Measurements from ENCODE around the gene UNC45B.
"Not testable (repeated sequence)": the region's sequence is repeated elsewhere in the genome, so short reads cannot be mapped to it uniquely, and the experiment has no call there.

The UNC45B gene

DNA sequence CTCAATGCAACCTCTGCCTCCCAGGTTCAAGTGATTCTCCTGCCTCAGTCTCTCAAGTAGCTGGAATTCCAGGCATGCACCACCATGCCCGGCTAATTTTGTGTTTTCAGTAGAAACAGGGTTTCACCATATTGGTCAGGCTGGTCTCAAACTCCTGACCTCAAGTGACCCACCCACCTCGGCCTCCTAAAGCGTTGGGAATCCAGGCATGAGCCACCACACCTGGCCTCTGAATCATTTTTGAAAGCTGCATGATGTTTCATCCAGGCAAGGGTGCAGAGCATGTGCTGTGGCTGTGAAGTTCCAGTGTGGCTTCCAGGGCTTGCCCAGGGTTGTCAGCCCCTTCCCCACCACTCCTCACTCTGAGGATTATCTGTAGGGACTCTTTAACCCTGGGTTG lies 24.7 kb downstream of the UNC45B start:
- DNase-seq (ENCODE audit: low read depth), result not testable (repeated sequence)

DNA sequence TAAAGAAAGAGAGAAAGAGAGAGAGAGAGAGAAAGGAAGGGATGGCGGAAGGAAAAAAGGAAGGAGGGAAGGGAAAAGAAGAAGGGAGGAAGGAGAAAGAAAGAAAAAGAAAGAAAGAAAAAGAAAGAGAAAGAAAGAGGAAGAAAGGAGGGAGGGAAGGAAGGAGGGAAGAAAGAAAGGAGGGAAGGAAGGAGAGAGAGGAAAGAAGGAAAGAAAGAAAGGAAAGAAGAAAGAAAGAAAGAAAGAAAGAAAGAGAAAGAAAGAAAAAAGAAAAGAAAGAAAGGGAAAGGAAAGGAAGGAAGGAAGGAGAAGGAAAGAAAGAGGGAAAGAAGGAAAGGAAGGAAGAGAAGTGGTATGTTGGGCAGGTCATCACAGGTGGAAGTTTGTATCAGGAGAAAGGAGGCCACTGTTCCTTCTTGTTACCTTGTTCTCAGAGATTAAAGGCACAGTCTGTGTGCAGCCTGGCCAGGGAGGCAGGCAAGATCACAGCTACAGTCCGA lies 27.3 kb downstream of the UNC45B start:
- no peak for DNase-seq (ENCODE audit: low read depth)

DNA sequence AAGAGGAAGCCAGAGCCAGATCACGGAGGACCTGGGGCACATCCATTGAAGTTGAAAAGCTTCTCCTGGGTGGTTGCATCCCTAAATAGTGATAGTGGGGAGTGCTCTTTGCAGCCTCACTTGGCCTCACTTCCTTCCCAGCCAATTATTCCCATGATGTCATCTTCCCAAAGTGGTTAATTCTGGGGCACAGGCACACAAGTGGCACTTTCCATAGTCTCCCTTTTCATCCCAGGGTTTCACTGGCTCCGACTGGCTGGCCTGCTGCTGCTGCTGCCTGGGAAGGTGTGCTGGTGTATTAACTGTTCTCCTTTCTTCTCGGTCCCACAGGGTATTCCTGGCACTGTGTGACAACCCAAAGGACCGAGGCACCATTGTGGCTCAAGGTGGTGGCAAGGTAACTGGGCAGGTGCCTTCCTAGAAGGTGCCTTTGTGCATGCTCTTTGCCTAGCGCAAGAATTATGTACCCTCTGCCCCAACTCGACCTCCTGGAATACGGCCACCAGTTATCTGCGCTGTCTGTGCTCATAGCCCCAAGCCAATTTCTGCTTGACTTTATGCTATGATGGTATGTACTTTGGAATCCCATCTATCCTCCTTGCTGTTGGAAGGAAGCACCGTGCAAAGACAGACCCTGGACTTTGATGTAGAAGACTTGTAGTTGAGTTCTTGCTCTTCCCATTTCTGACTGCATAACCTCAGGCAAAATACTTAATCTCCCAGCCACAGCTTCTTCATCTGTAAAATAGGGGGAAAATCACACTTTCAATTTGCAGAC lies 28.2 kb downstream of the UNC45B start:
- no peak for DNase-seq (ENCODE audit: low read depth)

DNA sequence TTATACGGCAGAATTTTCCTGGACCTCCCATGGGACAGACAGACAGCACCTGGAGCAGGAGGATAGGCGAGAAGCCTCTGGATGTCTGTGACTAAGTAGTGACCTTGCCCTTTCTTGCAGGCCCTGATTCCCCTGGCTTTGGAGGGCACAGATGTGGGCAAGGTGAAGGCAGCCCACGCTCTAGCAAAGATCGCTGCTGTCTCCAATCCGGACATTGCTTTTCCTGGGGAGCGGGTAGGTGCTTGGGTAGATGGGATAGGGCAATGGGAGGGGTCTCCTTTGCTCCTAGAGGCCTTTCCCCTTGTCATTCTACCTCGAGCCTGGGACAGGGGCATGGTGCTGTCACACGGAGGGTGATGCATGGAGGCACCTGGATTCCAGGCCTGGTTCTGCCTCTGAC lies 29.3 kb downstream of the UNC45B start:
- no peak for DNase-seq (ENCODE audit: low read depth)

DNA sequence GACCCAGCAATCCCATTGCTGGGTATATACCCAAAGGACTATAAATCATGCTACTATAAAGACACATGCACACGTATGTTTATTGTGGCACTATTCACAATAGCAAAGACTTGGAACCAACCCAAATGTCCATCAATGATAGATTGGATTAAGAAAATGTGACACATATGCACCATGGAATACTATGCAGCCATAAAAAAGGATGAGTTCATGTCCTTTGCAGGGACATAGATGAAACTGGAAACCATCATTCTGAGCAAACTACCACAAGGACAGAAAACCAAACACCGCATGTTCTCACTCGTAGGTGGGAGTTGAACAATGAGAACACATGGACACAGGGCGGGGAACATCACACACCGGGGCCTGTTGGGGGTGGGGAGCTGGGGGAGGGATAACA lies 31.8 kb downstream of the UNC45B start:
- not testable (repeated sequence) for DNase-seq (ENCODE audit: low read depth)

DNA sequence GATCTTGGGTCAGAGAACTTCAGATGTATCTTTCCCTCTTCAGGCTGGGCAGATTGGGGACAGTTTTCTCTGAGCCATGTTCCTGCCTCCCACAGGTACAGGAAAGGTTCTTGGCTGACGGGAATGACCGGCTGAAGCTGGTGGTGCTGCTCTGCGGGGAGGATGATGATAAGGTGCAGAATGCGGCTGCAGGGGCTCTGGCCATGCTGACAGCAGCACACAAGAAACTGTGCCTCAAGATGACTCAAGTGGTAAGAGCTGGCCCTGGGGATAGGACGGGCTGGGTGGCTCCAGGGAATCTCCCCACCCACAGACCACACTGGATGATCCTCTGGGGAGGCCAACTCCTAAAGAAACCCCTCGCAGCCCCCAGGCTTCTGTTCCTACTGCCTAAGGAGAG lies 35.7 kb downstream of the UNC45B start:
- no peak for DNase-seq (ENCODE audit: low read depth)

DNA sequence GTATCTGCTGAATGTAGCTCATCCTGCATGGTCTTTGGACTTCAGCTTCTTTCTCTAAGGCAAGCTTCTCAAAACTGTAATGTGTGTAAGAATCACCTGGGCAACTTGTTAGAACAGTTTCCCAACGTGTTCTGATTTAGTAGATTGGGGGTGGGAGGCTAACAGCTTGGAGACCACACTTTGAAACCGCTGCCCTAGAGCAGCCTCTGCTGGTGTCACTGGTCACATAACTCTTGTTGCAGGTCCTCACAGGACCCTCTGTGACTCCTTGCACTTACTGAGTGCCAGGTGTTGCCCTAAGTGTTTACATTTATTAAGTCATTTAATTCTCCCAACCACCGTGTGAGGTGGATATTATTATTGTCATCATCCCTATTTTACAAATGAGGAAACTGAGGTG lies 36.7 kb downstream of the UNC45B start:
- no peak for DNase-seq (ENCODE audit: low read depth)

DNA sequence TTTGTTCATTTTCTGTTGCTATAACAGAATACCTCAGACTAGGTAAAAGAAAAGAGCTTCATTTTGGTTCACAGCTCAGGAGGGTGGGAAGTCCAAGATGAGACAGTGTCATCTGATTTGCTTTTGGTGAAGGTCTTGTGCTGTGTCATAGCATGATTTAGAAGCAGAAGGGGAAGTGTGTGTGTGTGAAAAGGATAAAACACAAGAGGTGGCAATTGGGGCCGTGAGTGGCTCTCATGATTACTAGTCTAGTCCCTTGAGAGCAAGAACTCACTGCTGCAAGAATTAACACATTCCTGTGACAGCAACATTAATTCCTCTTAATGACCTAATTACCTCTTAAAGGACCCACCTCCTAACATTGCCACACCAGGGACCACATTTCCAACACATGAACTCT lies 38.2 kb downstream of the UNC45B start:
- no peak for DNase-seq (ENCODE audit: low read depth)

DNA sequence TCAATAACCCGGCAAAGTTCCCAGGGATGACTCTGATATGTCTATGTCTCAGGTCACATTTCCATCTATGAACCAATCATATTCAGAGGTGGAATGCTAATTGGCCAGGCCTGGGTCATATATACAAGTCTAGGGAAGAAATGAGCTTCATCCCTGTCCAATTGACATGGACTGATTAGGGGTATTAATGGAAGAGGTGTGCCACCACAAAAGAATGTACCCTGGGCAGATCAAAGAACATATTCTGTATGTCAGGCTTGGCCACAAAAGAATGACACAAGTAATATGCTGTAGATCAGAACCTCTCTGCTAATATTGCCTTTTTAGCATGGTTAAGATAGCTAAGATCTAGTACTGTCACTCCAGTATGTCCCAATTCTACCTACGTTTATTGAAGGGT lies 39.9 kb downstream of the UNC45B start:
- no peak for DNase-seq (ENCODE audit: low read depth)

DNA sequence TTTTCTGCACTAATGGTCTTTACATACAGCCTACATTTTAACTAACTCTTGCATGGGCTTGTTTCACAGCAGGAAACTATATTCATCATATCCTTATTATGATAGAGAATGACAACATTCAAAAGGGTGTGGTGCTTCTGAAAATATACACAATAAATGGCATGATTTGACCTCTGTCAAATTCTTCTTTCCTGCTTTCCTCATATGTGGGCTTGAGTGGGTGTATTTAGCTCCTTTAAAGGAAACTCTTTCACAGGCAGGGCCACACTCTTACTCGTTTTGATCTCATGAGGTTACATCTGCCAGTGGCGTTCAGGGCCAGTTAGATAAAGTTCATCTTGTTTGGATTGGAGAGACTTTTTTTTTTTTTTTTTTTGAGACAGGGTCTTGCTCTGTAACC lies 40.5 kb downstream of the UNC45B start:
- DNase-seq (ENCODE audit: low read depth), result no peak

DNA sequence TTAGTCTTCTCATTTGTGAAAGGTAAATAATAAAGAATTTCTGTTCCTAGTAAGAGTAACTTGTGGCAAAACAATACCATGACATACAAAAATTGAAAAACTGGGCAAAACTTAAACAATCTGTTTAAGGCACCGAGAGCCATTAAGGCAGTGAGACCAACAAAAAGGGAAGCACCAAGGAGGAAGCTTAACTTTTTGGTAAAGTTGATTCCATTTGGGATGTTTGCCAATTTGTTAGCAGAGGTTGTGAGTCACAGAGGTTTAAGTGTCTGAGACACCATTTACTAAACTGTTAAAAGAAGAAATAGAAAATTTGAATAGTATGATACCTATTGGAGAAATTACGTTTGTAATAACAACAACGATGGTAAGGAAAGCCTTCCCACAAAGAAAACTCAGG lies 41.7 kb downstream of the UNC45B start:
- DNase-seq (ENCODE audit: low read depth), result no peak

DNA sequence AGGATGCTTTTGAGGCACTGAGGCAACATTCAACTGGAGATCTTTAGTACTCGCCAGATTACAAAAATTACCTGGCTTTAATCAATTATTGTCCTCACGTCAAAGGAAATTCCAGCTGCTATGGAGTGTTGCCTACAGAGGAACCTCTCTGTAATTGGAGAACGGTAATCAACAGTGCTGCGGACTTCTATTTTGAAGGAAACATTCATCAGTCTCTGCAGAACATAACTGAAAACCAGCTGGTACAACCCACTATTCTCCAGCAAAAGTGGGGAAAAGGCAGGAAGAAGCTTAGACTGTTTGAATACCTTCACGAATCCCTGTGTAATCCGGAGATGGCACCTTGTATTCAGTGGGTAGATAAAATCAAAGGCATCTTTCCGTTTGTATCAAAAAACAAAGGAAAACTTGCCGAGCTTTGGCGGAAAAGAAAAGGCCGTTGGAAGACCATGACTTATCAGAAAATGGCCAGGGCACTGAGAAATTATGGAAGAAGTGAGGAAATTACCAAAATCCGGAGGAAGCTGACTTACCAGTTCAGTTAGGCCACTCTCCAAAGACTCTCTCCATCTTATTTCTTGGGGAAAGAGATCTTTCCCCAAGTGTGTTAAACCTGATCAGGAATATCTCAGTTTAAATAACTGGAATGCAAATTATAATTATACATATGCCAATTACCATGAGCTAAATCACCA lies 43.5 kb downstream of the UNC45B start:
- no peak for DNase-seq (ENCODE audit: low read depth)

DNA sequence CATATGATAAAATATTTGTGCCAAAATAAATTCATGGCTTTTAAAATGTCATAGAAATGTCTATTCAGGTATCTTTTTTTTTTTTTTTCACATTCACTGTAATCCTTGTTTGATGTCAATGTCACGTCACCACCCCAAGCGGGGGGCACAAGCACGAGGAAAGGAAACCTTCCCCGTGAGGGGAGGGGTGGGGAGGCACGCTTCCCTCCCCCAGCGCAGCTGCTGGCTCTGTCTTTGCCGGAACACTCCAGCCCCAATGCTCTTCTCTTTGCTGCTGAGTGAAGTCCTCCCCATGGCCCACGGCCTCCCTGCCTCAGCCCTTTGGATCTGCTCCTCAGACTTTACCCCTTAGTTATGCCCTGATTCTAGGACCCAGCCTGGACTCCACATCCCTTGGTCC lies 45.1 kb downstream of the UNC45B start:
- no peak for DNase-seq (ENCODE audit: low read depth)

DNA sequence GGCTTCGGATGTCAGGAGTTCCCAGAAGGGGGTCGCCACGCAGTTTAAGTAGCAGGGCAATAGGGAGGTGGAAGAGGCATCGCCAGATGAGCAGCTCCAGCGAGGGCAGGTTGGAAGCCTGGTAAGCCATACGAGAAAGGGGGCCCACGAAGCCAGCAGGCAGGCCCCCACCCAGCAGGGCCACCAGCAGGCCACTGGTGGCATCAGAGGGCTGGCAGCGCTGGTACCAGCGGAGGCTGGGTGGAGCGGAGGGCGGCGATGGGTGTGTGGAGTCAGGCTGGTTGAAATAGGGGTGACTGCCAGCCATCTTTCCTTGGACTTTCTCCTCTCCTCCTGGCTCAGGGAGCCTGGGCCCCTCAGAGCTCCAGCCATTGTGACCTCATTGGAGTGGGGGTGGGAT lies 46.4 kb downstream of the UNC45B start, which contains the start of gene SLC35G3:
Gene SLC35G3, minus strand, starts transcription at position 393 of the 400 bp plus-strand sequence. Its CDS starts 86 bp downstream, at position 307.
- not testable (repeated sequence) for DNase-seq (ENCODE audit: low read depth)

DNA sequence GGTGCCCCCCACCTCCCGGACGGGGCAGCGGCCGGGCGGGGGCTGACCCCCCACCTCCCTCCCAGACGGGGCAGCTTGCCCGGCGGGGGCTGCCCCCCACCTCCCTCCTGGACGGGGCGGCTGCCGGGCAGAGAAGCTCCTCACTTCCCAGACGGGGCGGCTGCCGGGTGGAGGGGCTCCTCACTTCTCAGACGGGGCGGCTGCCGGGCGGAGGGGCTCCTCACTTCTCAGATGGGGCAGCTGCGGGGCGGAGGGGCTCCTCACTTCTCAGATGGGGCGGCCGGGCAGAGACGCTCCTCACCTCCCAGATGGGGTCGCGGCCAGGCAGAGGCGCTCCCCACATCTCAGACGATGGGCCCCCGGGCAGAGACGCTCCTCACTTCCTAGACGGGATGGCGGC lies 47.4 kb downstream of the UNC45B start:
- DNase-seq (ENCODE audit: low read depth), result not testable (repeated sequence)

DNA sequence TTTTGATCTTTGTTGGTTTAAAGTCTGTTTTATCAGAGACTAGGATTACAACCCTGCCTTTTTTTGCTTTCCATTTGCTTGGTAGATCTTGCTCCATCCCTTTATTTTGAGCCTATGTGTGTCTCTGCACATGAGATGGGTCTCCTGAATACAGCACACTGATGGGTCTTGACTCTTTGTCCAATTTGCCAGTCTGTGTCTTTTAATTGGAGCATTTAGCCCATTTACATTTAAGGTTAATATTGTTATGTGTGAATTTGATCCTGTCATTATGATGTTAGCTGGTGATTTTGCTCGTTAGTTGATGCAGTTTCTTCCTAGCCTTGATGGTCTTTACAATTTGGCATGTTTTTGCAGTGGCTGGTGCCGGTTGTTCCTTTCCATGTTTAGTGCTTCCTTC lies 55.0 kb downstream of the UNC45B start:
- not testable (repeated sequence) for DNase-seq (ENCODE audit: low read depth)

DNA sequence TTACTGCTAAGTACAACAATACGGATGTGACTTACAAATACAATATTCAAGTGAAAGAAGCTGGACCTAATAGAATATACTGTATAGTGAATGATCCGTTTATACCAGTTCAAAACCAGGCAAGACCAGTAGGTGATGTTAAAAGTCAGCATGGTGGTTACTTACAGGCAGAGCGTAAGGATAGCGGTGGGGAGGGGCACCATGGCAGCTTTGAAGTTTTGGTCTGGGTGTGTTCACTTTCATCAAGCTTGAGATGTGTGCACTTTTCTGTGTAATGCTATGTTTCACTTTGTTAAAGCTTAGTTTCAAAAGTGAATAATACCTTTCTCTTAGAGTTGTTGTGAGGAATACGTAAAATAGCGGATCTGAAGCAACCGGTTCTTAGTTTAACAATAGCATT lies 63.1 kb downstream of the UNC45B start:
- DNase-seq (ENCODE audit: low read depth), result no peak

DNA sequence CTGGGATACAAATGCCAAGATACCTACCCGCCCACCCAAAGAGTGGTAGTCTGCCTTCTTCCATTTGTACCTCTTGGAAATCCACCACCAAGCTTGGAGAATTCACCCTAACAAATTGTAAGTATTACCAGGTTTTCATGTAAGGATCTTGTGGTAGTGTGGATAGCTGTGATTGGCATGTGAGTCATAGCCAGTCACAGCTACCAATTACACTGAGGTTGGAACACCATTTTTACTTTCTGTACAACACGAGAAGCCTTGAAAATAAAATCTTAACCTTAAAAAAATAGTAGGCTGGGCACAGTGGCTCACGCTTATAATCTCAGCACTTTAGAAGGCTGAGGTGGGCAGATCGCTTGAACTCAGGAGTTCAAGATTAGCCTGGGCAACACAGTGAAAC lies 65.1 kb downstream of the UNC45B start:
- no peak for DNase-seq (ENCODE audit: low read depth)

DNA sequence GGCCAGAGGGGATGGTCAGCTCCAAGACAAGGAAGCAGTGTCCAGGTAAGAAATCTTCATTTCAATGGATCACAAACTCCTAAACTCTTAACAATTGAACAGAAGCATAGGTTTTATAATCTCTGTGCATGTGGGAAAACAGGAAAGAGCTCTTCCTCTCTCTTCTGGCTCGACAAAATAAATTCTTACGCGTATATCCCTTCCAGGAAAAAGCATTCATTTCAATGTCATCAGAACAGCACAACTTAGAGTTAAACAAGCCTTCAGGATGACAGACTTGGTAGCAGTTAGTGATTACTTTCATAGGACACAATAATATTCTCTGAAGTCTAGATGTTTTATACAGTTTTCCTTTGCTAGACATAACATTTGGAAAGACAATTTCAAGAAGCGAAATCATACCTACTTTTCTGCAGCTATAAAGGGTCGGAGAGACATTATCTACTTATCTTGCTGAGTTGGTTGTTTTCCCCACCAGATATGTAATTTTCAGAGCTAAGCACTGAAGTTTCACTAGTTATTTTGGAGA lies 65.9 kb downstream of the UNC45B start:
- no peak for DNase-seq (ENCODE audit: low read depth)

DNA sequence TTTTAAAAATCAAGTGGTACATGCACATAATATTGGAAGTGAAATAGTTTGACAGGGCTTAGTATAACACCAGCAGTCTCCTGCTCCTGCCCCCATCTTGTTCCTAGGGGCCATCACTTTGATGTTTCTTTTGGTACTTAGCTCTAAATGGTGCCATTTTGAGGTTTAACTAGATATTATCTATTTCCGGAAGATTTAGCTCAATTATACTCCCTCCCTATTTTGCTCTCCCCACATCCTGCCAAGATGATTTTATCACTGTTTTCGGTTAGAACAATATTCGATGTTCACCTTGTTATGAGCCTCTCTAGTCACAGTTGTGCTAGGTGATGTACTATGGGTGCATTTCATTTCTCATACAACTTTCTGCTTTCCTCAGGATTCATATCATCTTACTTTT lies 66.6 kb downstream of the UNC45B start:
- DNase-seq (ENCODE audit: low read depth), result no peak

DNA sequence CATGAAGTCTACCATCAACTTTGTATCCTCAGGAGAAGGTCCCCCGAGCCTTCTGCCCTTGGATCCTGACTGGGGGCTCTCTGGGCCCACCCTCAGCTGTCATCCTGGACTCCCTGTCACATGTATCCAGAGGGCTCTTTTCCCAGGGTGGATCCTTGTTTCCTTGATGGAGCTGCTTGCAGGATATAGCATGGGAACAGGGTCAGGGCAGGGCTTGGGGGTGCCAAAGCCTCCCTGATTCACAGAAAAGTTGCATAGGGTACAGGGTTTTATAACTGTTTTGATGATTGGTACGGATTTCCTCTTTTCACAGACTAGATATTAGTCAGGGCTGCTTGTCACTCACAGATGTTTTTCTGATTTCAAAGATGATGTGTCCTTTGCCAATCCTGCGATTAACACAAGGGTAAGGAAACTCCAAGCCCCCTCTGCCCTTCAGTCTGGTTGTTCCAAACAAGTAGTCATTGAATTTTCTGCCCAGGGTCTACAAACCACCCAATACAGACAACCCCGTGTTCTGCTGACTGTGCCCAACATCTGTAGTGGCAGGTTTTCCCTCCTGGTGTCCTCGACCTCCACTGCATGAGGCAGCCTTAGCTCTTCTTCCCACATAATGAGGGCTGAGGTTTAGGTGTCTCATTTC lies 67.1 kb downstream of the UNC45B start:
- DNase-seq (ENCODE audit: low read depth), result no peak

DNA sequence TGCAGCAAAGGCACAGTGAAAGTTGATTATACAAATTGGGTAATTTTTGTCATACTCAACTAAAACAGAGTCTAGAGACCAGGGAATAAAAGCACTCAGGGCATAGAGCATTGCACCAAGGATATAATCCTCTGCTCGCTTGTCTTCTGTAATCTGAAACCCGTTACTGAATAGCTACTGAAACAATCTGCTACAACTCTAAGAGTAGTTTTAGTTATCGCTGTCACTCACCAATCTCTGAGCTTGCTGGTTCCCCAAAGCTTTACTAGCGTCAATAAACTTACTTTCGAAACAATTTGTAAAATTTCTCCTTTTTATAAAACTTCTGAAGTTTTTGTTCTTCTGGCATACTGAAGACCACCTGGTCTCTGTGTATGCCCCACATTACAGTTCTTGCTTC lies 69.5 kb downstream of the UNC45B start:
- DNase-seq (ENCODE audit: low read depth), result no peak

DNA sequence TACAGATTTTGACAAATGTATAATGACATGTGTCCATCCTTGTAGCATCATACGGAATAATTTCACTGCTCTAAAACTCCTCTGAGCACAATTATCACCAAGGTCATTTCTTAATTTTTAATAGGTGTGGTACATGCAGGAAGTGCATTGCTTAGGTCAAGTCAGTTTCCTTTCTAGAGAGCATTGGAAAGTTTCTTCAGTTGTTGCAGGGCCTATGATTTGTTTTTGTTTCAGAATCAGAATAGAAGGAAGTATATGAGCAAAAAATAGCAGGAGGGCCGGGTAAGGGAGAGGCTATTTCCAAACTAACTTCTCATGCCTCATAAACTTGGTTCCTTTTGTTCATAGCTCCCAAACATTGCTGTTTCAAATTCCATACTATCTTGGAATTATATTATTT lies 71.3 kb downstream of the UNC45B start:
- DNase-seq (ENCODE audit: low read depth), result no peak
